ENCODE measurements around the gene LRIG1. TPM values are rescaled to one million over a fixed set of nuclear protein-coding genes. Genes with fewer than 3 reads are reported as not detected.

Gene LRIG1
- total RNA-seq, 1 donor from 2014 or later: 178 TPM

GRCh38 chr3:66483006-66483405 lies 17.8 kb downstream of the LRIG1 start:
- TF ChIP-seq CTCF (conservative IDR thresholded peaks at IDR 0.05): no peak
- Mint-ChIP-seq H3K27ac (ENCODE audit: unreplicated experiment) (peak overlapping the region; percentile 90), H3K4me3 (peak overlapping the region; percentile 54)

GRCh38 chr3:66482018-66482404 lies 18.8 kb downstream of the LRIG1 start:
- no peak for DNase-seq (ENCODE audit: low read depth, low spot score)
- no peaks in the 10 kb centered on the region for H3K9me3 Mint-ChIP-seq
- peaks cover 80% of the 10 kb centered on the region for H3K4me1 Mint-ChIP-seq
- H3K27ac Mint-ChIP-seq (ENCODE audit: unreplicated experiment): peak overlapping the region; percentile 22
- peaks cover 2% of the 10 kb centered on the region for H3K36me3 Mint-ChIP-seq (ENCODE audit: low read depth)
- TF ChIP-seq CTCF (conservative IDR thresholded peaks at IDR 0.05): no peak
- H3K27me3 Mint-ChIP-seq (ENCODE audit: low read depth): no peaks in the 10 kb centered on the region
- H3K4me3 Mint-ChIP-seq: no peak overlapping the region

More at GRCh38 chr3:66483006-66483405, 17.8 kb downstream of the LRIG1 start:
- Mint-ChIP-seq H3K9me3 (no peaks in the 10 kb centered on the region), H3K36me3 (ENCODE audit: low read depth) (peaks cover 2% of the 10 kb centered on the region), H3K27me3 (ENCODE audit: low read depth) (no peaks in the 10 kb centered on the region), H3K4me1 (peaks cover 87% of the 10 kb centered on the region)
- DNase-seq (ENCODE audit: low read depth, low spot score): no peak

- Mint-ChIP-seq H3K9me3 (no peaks in the 10 kb centered on the region), H3K36me3 (ENCODE audit: low read depth) (peaks cover 2% of the 10 kb centered on the region), H3K27ac (ENCODE audit: unreplicated experiment) (peak overlapping the region; percentile 38), H3K4me3 (peak overlapping the region; percentile 13), H3K4me1 (peaks cover 73% of the 10 kb centered on the region), H3K27me3 (ENCODE audit: low read depth) (no peaks in the 10 kb centered on the region)
- no peak for DNase-seq (ENCODE audit: low read depth, low spot score)
- no peak for TF ChIP-seq CTCF (conservative IDR thresholded peaks at IDR 0.05)
These were observed 19.5 kb downstream of the LRIG1 start for GRCh38 chr3:66481071-66482017.

GRCh38 chr3:66480666-66481065 lies 20.2 kb downstream of the LRIG1 start:
- Mint-ChIP-seq H3K9me3 (no peaks in the 10 kb centered on the region), H3K27me3 (ENCODE audit: low read depth) (no peaks in the 10 kb centered on the region), H3K36me3 (ENCODE audit: low read depth) (peaks cover 2% of the 10 kb centered on the region), H3K4me3 (no peak overlapping the region), H3K27ac (ENCODE audit: unreplicated experiment) (peak overlapping the region; percentile 82), H3K4me1 (peaks cover 67% of the 10 kb centered on the region)
- no peak for DNase-seq (ENCODE audit: low read depth, low spot score)
- no peak for TF ChIP-seq CTCF (conservative IDR thresholded peaks at IDR 0.05)

- Mint-ChIP-seq H3K4me3 (peak overlapping the region; percentile 48), H3K36me3 (ENCODE audit: low read depth) (peaks cover 2% of the 10 kb centered on the region), H3K4me1 (peaks cover 59% of the 10 kb centered on the region)
These were observed 21.3 kb downstream of the LRIG1 start for GRCh38 chr3:66479532-66479947.

More at GRCh38 chr3:66479532-66479947, 21.3 kb downstream of the LRIG1 start:
- H3K9me3 Mint-ChIP-seq: no peaks in the 10 kb centered on the region
- no peak for DNase-seq (ENCODE audit: low read depth, low spot score)
- no peaks in the 10 kb centered on the region for H3K27me3 Mint-ChIP-seq (ENCODE audit: low read depth)
- TF ChIP-seq CTCF (conservative IDR thresholded peaks at IDR 0.05): no peak
- H3K27ac Mint-ChIP-seq (ENCODE audit: unreplicated experiment): no peak overlapping the region
